Neural cell (in vitro differentiated cells): ENCODE results near the gene MRPL28.
"Not testable (repeated sequence)": the region's sequence is repeated elsewhere in the genome, so short reads cannot be mapped to it uniquely, and the experiment has no call there.

ENCODE experiments used
- EP300 ChIP-seq: fragments of 450-650 bp; conservative IDR thresholded peaks from 2 replicates; pipeline ENCODE4 v1.6.1; 2014; ENCODE audit warnings: antibody characterized with exemption, mild to moderate bottlenecking, moderate library complexity; ENCODE audit not compliant: poor library complexity, severe bottlenecking
- POLR2AphosphoS5 ChIP-seq: IDR thresholded peaks from 2 replicates; pipeline ENCODE4 v1.6.1; 2012
- REST ChIP-seq: IDR thresholded peaks from 2 replicates; pipeline ENCODE4 v1.6.1; 2012; ENCODE audit warnings: borderline replicate concordance
- TAF1 ChIP-seq: IDR thresholded peaks from 2 replicates; pipeline ENCODE4 v1.6.1; 2012; ENCODE audit warnings: low read depth
- TF ChIP-seq, protein P1 (sequence below): fragments of 450-650 bp; IDR thresholded peaks from 2 replicates; pipeline ENCODE4 v1.5.1; 2014; ENCODE audit warnings: antibody characterized with exemption, mild to moderate bottlenecking, moderate library complexity; ENCODE audit not compliant: poor library complexity, severe bottlenecking

GRCh38 chr16:387761-388666, 17.7 kb upstream of the MRPL28 start:
- TF ChIP-seq, protein P1, sequence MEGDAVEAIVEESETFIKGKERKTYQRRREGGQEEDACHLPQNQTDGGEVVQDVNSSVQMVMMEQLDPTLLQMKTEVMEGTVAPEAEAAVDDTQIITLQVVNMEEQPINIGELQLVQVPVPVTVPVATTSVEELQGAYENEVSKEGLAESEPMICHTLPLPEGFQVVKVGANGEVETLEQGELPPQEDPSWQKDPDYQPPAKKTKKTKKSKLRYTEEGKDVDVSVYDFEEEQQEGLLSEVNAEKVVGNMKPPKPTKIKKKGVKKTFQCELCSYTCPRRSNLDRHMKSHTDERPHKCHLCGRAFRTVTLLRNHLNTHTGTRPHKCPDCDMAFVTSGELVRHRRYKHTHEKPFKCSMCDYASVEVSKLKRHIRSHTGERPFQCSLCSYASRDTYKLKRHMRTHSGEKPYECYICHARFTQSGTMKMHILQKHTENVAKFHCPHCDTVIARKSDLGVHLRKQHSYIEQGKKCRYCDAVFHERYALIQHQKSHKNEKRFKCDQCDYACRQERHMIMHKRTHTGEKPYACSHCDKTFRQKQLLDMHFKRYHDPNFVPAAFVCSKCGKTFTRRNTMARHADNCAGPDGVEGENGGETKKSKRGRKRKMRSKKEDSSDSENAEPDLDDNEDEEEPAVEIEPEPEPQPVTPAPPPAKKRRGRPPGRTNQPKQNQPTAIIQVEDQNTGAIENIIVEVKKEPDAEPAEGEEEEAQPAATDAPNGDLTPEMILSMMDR: peak; percentile 26
- not testable (repeated sequence) for TF ChIP-seq EP300, REST, POLR2AphosphoS5, TAF1
